GM18511 (cell line): ENCODE data around the gene PREX1.

Source experiments
- ATAC-seq: cut with Tn5 transposase; IDR thresholded peaks from one replicate; pipeline ENCODE4 v1.9.1; 2021; ENCODE audit warnings: mild to moderate bottlenecking, moderate library complexity; ENCODE audit not compliant: unreplicated experiment

PREX1 gene

DNA sequence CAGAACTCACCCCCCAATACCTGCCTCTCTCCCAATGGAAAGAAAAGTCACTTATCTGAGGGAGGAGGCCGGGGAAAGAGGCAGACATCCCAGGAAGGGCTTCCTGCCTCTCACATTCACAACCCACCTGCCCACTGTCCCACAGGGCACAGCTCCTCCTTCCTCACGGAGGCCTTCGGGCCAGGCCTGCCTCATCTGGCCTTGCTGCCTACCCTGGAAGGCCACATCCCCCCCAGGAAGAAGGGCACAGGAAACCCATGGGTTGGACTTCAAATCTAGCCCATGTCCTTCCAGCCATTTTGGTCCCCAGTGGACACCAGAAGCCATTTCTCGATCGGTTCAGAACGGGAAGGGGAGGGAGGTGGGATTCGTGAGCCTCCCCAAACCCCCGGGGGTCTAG is 162.0 kb downstream of the PREX1 start:
- ATAC-seq = no peak

DNA sequence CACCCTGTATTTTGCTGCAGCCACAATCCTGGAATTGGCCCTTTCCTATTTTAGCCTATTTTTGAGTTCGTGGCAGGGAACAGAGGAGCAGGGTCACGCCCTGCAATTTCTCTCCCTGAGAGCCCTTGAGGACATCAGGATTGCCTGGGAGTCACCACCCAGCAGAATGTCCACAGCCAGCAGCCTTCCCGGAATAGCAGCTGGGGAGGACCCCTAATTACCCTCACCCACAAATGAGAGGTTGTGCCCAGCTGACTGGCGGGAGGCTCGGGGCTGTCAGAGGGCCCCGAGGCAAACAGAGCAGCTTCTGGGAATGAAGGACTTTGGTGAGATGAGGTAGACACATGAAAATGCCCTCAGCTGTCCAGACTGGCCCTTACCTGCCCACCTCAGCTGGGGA is 165.1 kb downstream of the PREX1 start:
- no peak for ATAC-seq

DNA sequence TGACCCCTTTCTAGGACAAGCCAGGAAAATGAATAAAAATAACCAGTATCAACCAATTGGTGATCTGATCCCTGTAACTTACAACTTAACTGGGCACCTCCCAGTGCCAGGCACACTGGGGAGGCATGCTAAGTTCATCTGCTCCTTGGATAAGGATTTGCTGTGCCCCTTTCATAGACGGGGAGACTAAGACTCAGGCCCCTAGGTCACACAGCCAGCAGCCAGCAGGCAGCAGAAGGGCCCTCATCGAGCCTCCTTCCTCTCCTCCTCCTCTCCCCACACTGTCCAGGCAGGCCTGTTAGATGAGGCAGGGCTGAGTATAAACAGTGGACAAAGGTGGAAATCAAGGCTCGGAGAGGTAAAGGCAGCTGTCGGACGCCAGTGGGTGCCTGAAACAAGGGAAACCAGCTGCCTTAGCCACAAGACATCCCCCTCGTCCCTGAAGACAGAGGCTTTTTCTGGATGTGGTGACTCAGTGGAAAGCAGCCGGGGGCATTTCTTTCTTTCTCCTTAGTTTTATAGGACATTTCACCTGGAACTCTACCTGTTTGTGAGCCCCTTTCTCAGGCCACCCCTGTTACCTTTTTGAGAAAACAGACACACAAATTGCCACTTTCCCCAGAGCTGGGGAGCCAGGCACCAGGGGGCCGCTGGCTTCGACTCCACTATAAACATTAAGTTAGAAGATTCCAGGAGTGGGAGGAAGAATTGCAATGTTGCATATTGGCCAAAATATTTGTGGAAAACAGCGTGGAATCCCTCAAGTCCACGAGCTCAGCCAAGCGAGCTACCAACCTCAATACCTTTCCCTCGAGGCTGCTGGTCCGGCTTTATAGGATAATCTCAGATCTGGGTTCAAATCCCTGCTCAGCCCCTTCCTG is 166.0 kb downstream of the PREX1 start:
- ATAC-seq = no peak

DNA sequence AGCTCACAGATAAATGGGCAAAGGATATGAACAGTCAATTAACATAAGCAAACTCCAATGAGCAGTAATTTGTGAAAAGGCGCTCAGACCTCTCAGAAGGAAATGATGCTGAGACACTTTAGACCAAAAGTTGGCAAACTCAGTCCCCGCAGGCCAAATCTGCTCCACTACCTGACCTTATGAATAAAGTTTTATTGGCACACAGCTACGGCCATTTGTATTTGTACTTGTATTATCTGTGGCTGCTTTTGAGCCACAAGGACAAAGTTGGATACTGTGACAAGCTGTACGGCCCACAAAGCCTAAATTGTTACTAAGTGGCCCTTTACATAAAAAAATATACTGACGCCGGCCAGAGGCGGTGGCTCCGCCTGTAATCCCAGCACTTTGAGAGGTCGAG is 167.0 kb downstream of the PREX1 start:
- no peak for ATAC-seq

DNA sequence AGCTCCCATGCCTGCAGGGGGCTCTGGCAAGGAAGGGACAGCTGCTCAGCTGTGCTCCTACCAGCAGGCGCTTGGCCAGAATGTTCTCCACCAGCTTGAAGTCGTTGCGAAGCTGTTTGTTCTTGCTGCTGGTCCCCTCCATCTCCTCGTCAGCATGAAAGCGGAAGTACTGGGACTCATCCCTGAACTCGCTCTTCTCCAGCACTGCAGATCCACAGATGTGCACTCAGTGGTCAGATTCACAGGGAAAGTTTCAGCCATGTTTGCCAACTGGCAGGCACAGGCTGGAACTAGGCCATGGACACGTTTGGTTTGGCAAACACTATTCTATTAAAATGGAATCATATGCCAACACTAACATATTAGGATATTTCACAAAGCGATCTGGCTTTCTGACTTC is 167.9 kb downstream of the PREX1 start:
- ATAC-seq = no peak

DNA sequence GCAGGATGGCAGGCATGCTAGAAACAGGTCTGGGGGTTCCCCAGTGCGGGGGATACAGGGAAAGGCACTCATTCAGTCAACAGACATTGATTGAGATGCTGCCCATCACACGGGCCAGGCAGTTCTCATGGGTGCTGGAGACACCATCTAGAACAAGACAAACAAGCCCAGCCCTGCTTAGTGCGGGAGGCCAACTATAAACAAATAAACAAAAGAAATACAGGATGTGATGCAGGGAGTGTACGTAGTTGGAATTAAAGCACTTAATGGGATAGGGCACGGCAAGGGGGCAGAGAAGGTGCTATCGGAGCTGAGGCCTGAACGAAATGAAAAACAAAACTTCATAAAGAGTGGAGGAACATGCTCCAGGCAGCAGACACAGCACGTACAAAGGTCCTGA is 169.3 kb downstream of the PREX1 start:
- ATAC-seq = no peak

DNA sequence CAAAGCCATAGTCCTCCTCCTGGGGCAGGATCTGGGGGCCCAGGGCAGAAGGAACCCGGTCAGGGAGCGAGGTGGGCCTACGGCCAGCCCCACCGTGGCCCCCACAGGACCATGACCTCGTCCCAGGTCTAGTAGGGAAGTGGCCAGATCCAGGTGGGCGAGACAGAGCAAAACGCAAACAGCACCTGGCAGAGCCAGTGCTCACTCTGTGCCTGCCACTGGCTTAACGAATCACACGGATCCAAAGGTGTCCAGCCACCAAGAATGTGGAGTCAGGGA is 169.7 kb downstream of the PREX1 start:
- no peak for ATAC-seq

DNA sequence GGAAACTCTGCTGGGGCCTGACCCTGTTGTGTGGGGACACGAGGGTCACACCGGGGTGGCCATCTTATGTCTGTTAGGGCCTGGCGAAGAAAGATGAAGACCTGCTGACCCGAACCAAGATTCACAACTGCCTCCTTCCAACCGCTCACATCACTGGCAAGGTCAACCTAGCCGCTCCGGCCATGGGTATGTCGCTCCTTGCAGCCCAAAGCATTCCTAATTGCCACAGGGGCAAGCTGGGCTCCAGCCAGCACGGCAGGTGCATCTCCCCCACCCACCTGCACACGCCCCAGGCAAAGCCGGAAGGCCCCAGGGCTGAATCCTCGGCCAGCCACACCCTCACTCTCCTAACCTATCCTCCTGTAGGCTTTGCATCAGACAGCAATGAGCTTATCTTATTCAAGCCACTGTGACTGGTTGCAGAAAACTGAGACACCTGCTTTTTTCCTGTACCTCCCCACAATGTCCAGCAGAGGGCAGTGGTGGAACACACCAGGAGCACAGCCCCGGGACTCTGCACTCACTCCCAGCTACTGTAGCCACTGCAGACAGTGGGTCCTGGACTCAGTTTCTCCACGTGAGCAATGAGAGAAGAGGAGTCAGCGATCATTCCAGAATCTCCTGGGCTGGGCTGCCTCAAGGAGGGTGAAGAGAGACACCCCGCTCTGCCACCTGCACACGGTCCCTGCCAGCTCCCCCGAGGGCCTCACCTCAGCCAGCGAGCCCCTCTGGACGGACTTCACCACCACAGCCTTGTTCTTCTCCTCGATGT is 170.2 kb downstream of the PREX1 start:
- no peak for ATAC-seq

DNA sequence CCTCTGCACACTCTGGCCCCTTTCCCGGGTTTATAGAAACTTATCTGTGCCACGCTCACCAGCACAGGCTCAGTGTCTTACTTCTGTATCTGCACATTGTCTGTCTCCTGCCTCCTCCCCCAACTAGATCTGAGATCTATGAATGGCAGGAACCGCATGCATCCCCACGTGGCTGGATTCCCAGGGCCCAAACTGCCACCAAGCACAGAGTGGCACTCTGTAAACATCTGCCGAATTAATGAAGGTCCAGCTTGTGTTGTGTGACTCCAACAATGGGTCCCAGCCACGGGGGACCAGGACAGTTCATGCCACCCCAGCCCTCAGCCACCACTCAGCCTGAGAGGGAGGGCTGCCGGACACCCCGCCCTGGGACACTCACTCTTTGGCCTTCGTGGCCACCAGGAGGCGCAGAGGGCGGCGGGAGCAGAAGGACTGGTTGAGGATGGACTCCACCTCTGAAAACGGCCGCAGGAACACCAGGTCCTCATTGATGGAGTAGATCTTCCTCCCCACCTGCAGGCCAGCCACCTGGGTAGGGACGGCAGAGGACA is 171.1 kb downstream of the PREX1 start:
- ATAC-seq = no peak

DNA sequence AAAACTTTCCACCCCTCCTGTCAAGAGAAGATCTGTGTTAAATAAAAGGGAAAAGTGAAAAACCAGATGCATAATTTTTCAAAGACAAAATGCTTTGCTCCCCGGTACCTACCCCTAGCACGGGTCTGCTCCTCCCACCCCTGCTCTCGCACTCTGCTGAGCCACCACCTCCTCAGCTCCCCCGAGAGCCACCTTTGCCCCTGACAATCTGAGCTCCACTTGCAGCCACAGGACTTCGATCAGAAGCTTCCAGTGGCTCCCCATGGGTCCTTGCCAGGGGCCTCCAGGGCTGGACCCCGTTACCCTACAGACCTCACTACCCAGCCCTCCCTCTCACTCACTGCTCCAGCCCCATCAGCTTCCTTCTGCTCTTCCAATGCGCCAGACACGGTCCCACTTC is 171.7 kb downstream of the PREX1 start:
- no peak for ATAC-seq

DNA sequence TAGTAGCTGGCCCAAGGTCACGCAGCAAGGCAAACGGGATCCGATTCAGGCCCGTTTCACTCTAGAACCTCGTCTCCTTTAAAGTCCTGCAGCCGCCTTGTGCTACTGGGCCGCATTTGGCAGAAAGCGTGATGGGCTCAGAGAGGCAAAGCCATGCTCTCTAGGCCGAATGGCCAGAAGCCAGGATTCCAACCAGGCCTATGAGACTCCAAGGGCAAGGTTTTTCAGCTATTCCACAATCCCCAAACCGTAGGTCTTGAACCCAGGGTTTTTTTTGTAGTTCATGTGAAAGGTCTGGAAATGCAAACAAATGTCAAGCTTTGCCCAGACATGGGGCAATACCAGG is 174.1 kb downstream of the PREX1 start:
- no peak for ATAC-seq

DNA sequence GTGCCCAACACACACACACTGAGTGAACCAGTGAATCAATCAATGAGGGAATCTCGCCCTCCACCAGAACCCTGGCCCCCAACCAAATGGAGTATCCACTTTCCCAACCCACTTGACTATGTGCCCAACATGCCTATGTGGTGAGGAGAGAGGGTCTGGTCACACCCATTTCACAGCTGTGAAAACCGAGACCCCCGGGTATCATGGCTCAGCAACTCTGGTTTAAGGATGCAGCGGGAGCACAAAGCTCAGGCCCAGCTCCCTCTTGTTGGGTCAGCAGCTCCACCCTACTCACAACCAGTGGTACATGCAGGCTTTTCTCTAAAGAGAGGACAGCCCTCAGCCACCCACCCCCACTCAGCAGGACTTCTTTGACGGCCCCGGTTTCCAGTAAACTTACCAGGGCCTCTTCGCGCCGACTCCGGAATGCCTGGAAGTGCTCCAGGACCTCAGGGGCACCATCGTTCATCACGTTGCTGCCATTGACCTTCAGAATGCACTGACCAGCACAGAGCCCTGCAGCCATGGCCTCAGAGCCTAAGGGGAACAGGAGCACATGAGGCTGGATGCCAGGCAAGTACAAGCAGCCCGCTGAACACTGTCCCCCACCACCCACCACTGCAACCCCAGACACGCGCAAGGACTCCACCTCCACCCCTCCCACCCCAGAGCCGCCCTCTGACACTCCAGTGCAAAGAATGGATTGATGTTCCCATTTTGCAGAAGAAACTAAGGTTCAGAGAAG is 174.7 kb downstream of the PREX1 start:
- ATAC-seq = no peak

DNA sequence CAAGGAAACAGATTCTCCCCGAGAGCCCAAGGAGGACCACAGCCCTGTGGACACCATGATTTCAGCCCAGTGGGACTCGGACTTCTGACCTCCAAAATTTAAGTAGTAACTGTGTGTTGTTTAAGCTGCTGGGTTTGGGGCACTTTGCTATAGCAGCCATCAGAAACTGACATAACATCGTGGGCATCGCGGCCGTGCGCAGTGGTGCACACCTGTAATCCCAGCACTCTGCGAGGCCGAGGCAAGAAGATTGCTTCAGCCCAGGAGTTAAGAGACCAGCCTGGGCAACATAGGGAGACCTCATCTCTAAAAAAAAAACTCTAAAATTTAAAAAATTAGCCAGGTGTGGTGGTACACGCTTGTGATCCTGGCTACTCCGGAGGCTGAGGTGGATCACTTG is 175.8 kb downstream of the PREX1 start:
- ATAC-seq = no peak

DNA sequence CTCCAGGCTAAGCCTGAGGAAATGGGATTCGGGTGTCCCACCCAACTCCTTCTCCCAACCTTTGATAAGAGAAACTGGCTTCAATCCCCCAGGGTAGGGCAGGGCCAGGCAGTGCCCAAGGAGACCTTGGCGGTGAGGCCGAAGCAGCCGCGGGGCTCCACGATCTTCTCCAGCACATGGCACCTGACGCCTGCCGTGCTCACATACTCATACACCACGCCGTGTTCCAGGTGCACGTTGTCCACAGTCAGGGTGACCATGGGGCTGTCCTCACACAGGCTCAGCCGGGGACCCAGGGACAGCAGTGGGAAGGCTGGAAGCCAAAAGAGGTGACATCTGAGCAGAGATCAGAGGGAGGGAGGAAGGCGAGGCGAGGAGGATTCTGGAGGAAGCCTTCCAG is 176.5 kb downstream of the PREX1 start:
- no peak for ATAC-seq

DNA sequence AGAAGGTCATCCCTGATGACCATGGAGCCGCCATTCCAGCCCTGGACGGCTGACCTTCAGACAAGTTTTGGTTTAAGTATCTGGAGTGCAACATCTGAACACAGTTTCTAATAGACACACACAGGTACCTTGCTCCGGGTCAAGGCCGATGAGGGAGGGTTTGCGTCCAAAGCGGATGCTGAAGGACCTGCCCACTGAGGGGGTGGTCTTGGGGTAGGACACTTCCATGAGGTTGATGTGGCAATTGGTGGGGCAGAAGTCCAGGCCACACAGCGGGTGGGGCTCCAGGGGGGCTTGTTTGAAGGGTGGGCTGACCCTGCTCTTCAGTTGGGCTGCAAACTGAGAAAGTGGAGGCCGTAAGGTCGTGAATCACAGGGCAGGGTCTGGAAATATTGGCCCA is 177.9 kb downstream of the PREX1 start:
- no peak for ATAC-seq

DNA sequence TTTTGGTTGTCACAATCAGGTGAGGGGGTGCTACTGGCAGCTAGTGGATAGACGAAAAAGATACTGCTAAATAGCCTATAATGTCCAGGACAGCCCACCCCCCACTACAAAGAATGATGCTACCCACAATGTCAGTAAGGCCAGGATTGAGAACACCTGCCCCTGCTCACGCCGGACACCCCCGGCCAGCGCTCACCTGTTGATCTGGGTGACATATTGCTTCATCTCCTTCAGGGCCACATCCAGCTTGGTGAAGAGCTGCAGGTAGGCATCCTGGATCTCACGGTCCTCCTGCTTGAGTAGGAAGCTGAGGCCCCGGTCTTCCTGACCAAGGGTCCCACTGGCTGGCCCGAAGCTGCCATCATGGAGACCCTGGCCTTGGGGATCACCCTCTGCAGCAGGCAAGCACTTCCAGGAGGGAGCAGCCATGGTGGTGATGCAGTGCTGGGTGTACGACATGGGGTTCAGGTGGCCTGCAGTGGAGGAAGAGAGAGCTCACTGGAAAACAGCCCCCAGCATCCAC is 178.6 kb downstream of the PREX1 start:
- no peak for ATAC-seq

DNA sequence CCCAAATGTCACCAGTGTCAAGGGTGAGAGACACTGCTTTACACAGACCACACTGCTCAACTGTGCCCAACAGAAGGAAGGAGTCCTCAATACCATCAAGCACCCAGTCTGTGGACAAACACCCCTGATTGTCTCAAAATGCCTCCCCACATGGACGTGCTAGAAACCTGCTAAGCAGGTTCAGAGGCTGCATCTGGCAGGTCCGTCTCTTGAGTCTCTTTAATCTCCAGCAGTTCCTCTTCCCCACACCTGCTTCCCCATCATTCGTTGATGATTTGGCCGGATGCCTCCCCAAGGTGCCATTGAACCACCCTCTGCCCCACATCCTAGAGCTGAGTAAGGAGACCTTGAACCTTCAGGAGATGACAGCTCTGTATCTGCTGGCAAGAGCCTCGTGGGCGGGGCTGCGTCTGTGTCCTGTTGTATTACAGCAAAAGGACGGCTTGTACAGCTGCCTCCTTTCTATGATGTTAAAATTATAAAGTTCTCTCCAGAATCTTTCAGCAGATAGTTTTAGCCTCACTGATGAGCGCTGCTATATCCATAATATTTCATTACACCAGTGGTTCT is 179.2 kb downstream of the PREX1 start:
- ATAC-seq = no peak

DNA sequence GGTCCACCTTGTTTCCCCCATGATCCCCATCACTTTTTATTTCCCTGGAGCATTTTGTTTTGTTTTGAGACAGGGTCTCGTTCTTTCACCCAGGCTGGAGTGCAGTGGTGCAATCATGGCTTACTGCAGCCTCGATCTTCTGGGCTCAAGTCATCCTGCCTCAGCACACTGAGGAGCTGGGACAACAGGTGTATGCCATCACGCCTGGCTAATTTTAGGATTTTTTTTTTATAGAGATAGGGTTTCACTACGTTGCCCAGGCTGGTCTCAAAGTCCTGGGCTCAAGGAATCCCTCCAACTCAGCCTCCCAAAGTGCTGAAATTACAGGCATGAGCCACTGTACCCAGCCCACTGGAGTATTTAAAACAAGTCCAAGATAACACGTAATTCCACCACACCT is 179.9 kb downstream of the PREX1 start:
- no peak for ATAC-seq

DNA sequence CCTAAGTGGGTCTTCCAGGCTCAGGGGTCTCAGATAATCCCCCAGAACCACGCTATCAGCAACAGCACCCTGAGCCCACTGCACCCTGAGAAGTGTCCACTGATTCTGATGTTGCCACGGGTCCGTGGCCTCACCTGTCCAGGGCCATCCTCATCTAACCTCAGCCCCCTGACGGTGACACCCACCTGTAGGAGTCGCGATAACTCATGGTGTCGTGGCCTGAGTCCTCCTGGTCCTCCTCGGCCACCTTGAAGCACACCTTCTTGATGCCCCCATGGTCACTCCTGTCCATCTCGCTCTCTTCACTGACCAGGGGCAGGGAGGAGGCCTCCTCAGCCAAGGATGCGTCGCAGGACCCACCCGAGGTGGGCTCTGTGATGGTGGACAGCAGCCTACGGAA is 182.1 kb downstream of the PREX1 start:
- no peak for ATAC-seq

DNA sequence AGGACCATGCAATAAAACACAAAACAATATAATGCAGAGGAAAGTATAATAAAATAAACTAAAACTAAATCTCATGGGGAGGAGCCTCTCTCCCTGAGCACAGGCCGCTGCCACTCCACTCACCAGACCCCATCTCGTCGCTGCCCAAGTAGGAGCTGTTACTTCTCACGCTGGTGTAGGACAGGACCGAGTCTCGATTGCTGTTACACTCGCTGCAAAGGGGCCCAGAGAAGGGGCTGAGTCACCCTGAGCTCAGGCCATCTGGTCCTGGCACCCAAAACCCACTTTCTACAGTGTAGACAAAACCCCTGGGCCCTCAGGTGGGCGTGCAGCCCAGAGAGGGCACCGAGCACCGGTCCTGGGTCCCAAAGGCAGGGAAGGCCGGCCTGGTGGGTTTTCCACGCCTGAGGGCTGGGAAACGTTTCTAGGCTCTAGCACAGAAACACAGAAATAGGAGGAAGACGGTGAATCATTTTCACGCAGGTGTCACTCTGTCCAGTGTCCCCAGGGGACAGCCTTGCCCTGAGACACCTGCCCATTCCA is 183.4 kb downstream of the PREX1 start:
- no peak for ATAC-seq
